GM23338 (cell line): ENCODE data around the gene HOXA11.

Experiments
- CREB1 ChIP-seq: fragments of 250-450 bp; sonication (Bioruptor Pico); IDR thresholded peaks from 2 replicates; pipeline ENCODE4 v1.5.0; 2020; ENCODE audit warnings: low read depth, mild to moderate bottlenecking, moderate library complexity
- CTCF ChIP-seq, 2 experiments: fragments of 200-600 bp in 1 of 2; sonication (generic) in 1 of 2; conservative IDR thresholded peaks; 2 replicates each; pipeline versions ENCODE4 v1.5.1 to v1.6.1; 2016 to 2017; ENCODE audit warnings: antibody characterized with exemption in 2 of 2, low read depth in 2 of 2, mild to moderate bottlenecking in 2 of 2, moderate library complexity in 1 of 2
- ETS1 ChIP-seq: IDR thresholded peaks from 2 replicates; pipeline ENCODE4 v1.6.1; 2016; ENCODE audit warnings: antibody characterized with exemption
- EZH2 ChIP-seq: fragments of 200-600 bp; sonication (generic); IDR thresholded peaks from one replicate; pipeline ENCODE4 v1.8.0; 2017; ENCODE audit warnings: antibody characterized with exemption, mild to moderate bottlenecking, low read depth; ENCODE audit not compliant: unreplicated experiment
- EZH2phosphoT487 ChIP-seq: fragments of 200-600 bp; sonication (generic); IDR thresholded peaks from one replicate; pipeline ENCODE4 v1.8.1; 2018; ENCODE audit warnings: antibody characterized with exemption; ENCODE audit not compliant: unreplicated experiment
- JUNB ChIP-seq: IDR thresholded peaks from one replicate; pipeline ENCODE4 v1.6.1; 2016; ENCODE audit warnings: antibody characterized with exemption; ENCODE audit not compliant: unreplicated experiment
- NANOG ChIP-seq: IDR thresholded peaks from 2 replicates; pipeline ENCODE4 v1.6.1; 2016; ENCODE audit warnings: antibody characterized with exemption, borderline replicate concordance
- POLR2AphosphoS5 ChIP-seq: IDR thresholded peaks from 2 replicates; pipeline ENCODE4 v1.6.1; 2016; ENCODE audit warnings: antibody characterized with exemption, low read depth
- REST ChIP-seq: IDR thresholded peaks from one replicate; pipeline ENCODE4 v1.6.1; 2018; ENCODE audit warnings: antibody characterized with exemption; ENCODE audit not compliant: unreplicated experiment
- STAT1 ChIP-seq: IDR thresholded peaks from one replicate; pipeline ENCODE4 v1.6.1; 2016; ENCODE audit warnings: antibody characterized with exemption; ENCODE audit not compliant: unreplicated experiment
- ZNF114 ChIP-seq: fragments of 250-450 bp; sonication (Bioruptor Pico); IDR thresholded peaks from 2 replicates; pipeline ENCODE4 v1.5.0; 2020; ENCODE audit warnings: mild to moderate bottlenecking, moderate library complexity
- ZNF331 ChIP-seq: fragments of 250-450 bp; sonication (Bioruptor Pico); IDR thresholded peaks from 2 replicates; pipeline ENCODE4 v1.5.0; 2020; ENCODE audit warnings: low read depth, mild to moderate bottlenecking, moderate library complexity
- ZNF462 ChIP-seq: fragments of 250-450 bp; sonication (Bioruptor Pico); IDR thresholded peaks from 2 replicates; pipeline ENCODE4 v1.5.0; 2020; ENCODE audit warnings: mild to moderate bottlenecking, moderate library complexity

- no peak for TF ChIP-seq ZNF331 (CRISPR knock-in tag)
- no peak for TF ChIP-seq POLR2AphosphoS5
- 0 out of 4 replicates have a peak, but pooled peaks of 1 of the 2 experiments have one; percentile 3 for TF ChIP-seq CTCF (conservative IDR thresholded peaks at IDR 0.05; ENCODE audit: low read depth in 2 of 2)
- no peak for TF ChIP-seq CREB1 (CRISPR knock-in tag)
- TF ChIP-seq EZH2: peak; percentile 92
- no peak for TF ChIP-seq REST
- TF ChIP-seq EZH2phosphoT487: peak; percentile 91
- no peak for TF ChIP-seq STAT1
- TF ChIP-seq ZNF462 (CRISPR knock-in tag): no peak
- no peak for TF ChIP-seq ZNF114 (CRISPR knock-in tag)
- no peak for TF ChIP-seq JUNB
- TF ChIP-seq ETS1: no peak
- TF ChIP-seq NANOG: no peak
Observed at GRCh38 chr7:27224983-27225934, 40.2 kb upstream of the HOXA11 start.
